ENCODE measurements around the gene SNRPD3. TPM values are rescaled to one million over a fixed set of nuclear protein-coding genes. Genes with fewer than 3 reads are reported as not detected.

SNRPD3 gene
- total RNA-seq, 4 donors from 2014 or later = 98.7 to 127 (median 111) TPM

- no peak for TF ChIP-seq POLR2A (IDR thresholded peaks at IDR 0.05)
- TF ChIP-seq CTCF (IDR thresholded peaks at IDR 0.05) = no peak
- no peak for TF ChIP-seq EP300 (IDR thresholded peaks at IDR 0.05)
- H3K9me3 ChIP-seq = no peaks in the 10 kb centered on the region
- peaks cover 0 to 32% (median 14%) of the 10 kb centered on the region in 4 donors for H3K4me1 ChIP-seq
- no peaks in the 10 kb centered on the region for H3K27me3 ChIP-seq
- H3K27ac ChIP-seq = no peak overlapping the region
- no peaks in the 10 kb centered on the region for H3K36me3 ChIP-seq
- H3K4me3 ChIP-seq = no peak overlapping the region
- WGBS, 2 donors = 57 to 58% methylated on average over 3 of the region's 3 CpGs
- DNase-seq (ENCODE audit: low spot score in 2 of 2) = no peak
Observed at GRCh38 chr22:24512043-24512442, 43.8 kb upstream of the SNRPD3 start.

DNA sequence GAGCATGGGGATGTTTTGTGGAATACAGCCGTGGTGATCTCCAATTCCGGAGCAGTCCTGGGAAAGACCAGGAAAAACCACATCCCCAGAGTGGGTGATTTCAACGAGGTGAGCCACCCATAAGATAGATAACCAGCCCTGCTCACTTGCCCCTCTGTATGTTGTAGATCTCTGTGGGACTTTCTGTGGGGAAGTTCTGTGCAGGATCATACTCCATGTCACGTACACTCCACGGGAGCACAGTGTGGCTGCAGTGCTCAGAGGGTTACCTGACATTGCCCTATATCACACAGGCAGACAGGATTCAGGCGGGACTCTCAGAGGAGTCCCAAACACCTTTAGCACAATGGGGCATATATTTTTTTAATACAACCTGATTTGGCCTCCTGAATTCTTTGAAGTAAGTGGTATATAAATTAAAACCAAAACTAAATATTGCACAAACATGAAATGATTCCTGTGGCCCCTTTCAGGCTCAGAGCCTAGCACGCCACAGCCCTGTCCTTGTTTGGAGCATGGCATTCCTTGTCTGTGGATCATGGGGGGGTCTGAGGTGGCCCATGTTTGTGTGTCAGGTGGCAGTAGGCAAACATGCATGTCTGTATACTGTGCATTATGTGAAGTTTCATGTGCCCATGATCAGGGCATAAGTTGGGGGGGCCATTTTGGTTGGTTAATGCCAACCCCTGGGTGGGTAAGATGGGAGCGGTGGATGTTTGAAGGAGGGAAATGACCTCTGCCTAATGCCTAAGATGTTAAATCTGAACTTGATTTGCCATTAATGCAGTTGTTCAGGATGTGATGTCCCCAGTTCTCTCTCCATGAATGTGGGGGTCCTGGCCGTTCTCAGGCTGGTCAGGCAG, 42.2 kb upstream of the SNRPD3 start:
- Histone ChIP-seq H3K36me3 (no peaks in the 10 kb centered on the region), H3K4me1 (peaks cover 0 to 30% (median 11%) of the 10 kb centered on the region in 4 donors), H3K27me3 (no peaks in the 10 kb centered on the region), H3K4me3 (no peak overlapping the region), H3K27ac (no peak overlapping the region), H3K9me3 (no peaks in the 10 kb centered on the region)
- no peak for TF ChIP-seq CTCF (IDR thresholded peaks at IDR 0.05)
- no peak for TF ChIP-seq POLR2A (IDR thresholded peaks at IDR 0.05)
- TF ChIP-seq EP300 (IDR thresholded peaks at IDR 0.05) = no peak
- DNase-seq (ENCODE audit: low spot score in 2 of 2) = no peak
- 88 to 92% methylated on average over 9 of the region's 9 CpGs for WGBS, 2 donors

- H3K4me3 ChIP-seq = no peak overlapping the region
- no peak overlapping the region for H3K27ac ChIP-seq
- 66 to 73% methylated on average over 14 of the region's 14 CpGs for WGBS, 2 donors
- H3K9me3 ChIP-seq = no peaks in the 10 kb centered on the region
- DNase-seq (ENCODE audit: low spot score in 2 of 2) = no peak
- H3K4me1 ChIP-seq = peaks cover 0 to 30% (median 11%) of the 10 kb centered on the region in 4 donors
- H3K36me3 ChIP-seq = no peaks in the 10 kb centered on the region
- H3K27me3 ChIP-seq = no peaks in the 10 kb centered on the region
- no peak for TF ChIP-seq EP300 (IDR thresholded peaks at IDR 0.05)
- TF ChIP-seq CTCF (IDR thresholded peaks at IDR 0.05) = no peak
- TF ChIP-seq POLR2A (IDR thresholded peaks at IDR 0.05) = no peak
Observed at GRCh38 chr22:24514241-24515026, 41.4 kb upstream of the SNRPD3 start.

DNA sequence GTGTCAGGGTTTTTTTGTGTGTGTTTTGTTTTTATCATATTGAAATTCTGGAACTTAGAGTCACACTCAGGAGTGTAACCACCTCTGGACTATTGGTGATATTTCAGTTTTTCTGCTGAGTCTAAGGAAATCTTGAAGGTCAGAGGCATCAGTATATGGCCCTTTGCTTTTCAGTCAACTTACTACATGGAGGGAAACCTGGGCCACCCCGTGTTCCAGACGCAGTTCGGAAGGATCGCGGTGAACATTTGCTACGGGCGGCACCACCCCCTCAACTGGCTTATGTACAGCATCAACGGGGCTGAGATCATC, 40.8 kb upstream of the SNRPD3 start:
- Histone ChIP-seq H3K36me3 (no peaks in the 10 kb centered on the region), H3K27me3 (no peaks in the 10 kb centered on the region), H3K4me3 (no peak overlapping the region), H3K4me1 (peaks cover 0 to 30% (median 11%) of the 10 kb centered on the region in 4 donors), H3K9me3 (no peaks in the 10 kb centered on the region), H3K27ac (no peak overlapping the region)
- WGBS, 2 donors = 85 to 91% methylated on average over 8 of the region's 8 CpGs
- TF ChIP-seq CTCF (IDR thresholded peaks at IDR 0.05) (no peak), POLR2A (IDR thresholded peaks at IDR 0.05) (no peak), EP300 (IDR thresholded peaks at IDR 0.05) (no peak)
- no peak for DNase-seq (ENCODE audit: low spot score in 2 of 2)

DNA sequence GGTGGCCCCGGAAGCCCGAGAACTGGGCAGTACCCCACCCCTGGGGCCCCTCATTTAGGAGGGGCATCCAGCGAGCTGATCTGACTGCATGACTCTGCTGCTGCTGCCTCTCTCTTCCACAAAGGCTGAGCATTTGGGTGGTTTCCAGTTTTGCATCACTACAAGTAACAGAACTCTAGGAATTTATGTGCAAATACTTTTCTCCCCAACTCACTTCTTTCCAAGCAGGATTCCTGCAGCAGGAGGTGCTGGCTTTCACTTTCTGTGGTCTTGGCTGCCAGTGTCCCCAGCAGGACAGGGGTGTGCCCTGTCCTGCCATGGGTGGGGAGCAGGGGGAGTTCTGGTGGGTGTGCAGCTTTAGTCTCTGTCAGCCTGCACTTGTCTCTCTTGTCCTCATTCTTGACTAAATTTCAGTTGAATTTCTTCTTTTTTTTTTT, 39.5 kb upstream of the SNRPD3 start:
- Histone ChIP-seq H3K27me3 (no peaks in the 10 kb centered on the region), H3K36me3 (no peaks in the 10 kb centered on the region), H3K27ac (no peak overlapping the region), H3K9me3 (no peaks in the 10 kb centered on the region), H3K4me3 (no peak overlapping the region), H3K4me1 (peaks cover 0 to 21% (median 11%) of the 10 kb centered on the region in 4 donors)
- 12 to 13% methylated on average over 3 of the region's 3 CpGs for WGBS, 2 donors
- DNase-seq (ENCODE audit: low spot score in 2 of 2) = peak in 1 of 2 donors; percentile 62
- no peak for TF ChIP-seq CTCF (IDR thresholded peaks at IDR 0.05)
- TF ChIP-seq EP300 (IDR thresholded peaks at IDR 0.05) = no peak
- TF ChIP-seq POLR2A (IDR thresholded peaks at IDR 0.05) = no peak
